GM12801 (cell line): ENCODE data around the gene SLC39A5.

Experiments
- TF ChIP-seq, protein P1 (sequence below): IDR thresholded peaks from one replicate; pipeline ENCODE4 v1.5.1; 2011; ENCODE audit warnings: control low read depth; ENCODE audit not compliant: insufficient read length; ENCODE audit errors: extremely low read depth

Gene SLC39A5

DNA sequence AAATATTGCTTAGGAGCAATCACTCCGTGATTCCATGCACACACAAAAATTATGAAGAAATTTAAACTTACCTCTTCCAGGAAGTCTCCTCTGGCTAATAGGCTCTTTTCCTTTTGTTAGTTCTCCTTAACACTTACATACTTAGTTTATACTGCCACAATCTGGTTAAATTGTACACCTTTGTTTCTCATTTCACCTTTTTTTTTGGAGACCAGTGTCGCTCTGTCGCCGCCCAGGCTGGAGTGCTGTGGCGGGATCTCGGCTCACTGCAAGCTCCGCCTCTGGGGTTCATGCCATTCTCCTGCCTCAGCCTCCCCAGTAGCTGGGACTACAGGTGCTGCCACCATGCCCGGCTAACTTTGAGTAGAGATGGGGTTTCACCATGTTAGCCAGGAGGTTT lies 30.5 kb downstream of the SLC39A5 start:
- TF ChIP-seq, protein P1, sequence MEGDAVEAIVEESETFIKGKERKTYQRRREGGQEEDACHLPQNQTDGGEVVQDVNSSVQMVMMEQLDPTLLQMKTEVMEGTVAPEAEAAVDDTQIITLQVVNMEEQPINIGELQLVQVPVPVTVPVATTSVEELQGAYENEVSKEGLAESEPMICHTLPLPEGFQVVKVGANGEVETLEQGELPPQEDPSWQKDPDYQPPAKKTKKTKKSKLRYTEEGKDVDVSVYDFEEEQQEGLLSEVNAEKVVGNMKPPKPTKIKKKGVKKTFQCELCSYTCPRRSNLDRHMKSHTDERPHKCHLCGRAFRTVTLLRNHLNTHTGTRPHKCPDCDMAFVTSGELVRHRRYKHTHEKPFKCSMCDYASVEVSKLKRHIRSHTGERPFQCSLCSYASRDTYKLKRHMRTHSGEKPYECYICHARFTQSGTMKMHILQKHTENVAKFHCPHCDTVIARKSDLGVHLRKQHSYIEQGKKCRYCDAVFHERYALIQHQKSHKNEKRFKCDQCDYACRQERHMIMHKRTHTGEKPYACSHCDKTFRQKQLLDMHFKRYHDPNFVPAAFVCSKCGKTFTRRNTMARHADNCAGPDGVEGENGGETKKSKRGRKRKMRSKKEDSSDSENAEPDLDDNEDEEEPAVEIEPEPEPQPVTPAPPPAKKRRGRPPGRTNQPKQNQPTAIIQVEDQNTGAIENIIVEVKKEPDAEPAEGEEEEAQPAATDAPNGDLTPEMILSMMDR, result no peak

DNA sequence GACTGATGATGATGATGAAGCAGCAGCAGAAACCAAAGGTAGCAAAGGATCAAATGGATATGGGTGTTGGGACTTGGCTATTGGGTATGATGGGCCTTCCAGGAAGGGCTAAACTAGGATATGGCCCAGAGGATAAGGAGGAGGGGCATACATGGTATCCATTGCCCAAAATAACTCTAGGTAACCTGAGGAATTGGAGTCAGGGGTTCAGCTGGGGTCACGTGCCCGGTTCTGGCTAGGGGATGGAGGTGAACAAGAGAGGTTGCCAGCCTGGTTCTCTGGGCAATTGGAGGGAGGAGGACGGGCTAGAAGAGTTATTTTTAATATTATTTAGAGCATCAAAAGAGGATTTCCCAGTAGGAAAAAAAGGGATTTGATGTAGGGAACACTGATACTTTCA lies 31.1 kb downstream of the SLC39A5 start:
- TF ChIP-seq, protein P1, result no peak

DNA sequence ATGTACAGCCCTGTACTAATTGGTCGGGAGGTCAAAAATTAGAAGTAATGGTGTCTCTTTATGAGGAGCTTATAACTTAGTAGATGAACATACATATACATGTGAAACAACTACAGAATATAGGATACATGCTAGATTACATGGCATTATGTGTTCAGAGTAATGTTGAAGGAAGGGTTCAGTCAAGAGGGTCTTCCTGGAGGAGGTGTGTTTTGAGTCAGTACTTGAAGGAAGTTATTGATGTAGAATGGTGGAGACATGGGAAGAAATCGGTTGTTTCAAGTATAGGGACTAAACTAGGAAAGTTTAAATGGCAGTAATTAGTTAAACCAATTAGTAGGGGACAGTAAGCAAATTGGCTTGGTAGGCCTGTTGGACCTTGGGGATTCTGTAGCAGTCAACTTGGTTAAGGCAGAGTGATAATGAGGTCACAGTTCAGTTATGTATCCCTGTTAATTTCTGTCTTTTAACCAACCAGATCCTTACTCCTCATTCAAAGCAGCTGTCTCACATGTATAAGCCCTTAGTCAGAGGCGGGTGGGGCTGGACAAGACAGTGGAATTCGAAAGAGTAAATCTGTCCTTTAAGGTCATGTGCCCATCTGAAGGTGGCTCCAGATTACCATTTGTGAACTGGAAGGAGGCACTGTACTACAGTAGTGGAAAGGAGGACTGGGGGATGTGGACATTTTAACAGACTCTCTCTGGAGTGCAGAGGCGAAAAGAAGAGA lies 31.8 kb downstream of the SLC39A5 start:
- TF ChIP-seq, protein P1, result no peak

DNA sequence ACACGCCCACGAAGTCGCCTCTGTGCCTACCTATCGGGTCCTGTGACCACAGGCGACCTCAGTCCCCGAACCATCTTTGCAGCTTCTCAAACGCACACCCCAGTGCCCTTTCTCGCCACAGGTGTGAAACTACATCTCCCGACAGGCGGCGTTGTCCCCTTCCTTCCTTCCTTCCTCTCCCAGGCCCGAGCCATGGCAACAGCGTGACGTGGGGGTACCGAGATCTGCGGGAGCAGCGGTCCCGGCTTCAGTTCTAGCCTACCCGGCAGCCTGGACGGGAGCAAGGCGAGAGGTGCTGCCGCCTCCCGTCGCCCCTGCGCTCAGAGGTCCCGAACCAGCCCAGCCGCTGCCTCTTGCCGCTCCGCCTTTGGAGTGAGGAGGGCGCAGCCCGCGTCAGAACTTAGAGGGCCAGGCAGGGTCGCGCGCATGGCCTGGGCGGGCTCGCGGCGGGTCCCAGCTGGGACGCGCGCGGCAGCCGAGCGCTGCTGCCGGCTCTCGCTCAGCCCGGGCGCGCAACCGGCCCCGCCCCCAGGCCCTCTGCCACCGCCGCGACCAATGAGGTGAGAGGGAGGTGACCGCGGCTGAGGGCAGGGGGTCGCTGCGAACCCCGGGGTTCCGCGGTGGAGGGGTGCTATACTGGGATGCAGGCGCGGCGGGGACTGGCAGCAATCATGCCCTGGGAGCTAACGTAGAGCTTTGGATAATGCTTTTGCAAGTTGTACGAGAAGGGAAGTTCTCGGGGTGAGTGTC lies 37.0 kb downstream of the SLC39A5 start, which contains the start of gene COQ10A:
TSS of gene COQ10A (plus strand) at position 250 of the 750 bp plus-strand sequence. CDS start at position 427, 177 bp downstream.
- TF ChIP-seq, protein P1, result no peak

DNA sequence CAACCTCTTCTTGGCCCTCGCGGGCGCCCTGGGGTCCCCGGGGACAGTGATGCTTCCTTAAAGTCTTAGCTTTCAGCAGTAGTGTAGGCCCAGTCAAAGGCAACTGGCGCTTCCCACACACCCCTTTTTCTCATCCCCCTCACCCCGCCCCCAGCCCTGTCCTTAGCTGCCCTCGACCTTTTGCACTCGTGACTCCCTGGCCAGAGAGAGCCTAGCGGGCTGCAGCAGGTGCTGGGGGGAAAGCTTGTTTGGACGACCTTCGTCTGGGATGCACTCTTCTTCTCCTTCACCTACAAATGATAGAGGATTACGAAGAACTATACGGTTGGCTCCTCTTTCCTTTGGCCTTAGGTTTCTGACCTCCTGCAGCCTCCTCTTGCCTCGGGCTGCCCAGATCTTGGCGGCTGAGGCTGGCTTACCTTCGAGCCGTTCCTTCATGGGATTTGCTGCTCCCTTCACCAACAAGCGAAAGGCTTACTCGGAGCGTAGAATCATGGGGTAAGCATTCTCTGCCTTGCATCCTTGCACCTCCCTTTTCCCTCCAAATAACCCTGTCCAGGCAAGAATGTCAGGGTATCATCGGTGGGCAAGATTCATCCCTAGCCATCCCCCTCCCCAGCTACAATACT lies 37.7 kb downstream of the SLC39A5 start:
- TF ChIP-seq, protein P1, result no peak

DNA sequence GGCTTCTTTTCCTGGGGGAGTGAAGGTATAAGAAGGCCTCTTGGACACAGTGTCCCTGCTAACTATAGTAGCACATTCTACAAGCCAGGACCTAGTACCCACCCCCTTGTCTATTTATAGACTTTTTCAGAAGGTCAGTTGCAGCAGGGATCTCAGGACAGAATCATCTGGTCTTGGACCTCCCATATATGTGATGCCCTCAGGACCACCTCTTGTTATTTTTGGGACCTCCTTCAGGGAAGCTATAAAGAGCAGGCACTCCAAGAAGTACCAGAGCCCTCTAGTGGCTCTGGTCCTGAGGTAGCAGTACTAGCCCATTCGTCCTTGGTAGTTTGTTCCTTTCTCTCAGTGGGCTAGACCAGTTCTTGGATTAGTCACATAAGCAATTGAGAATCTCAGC lies 41.2 kb downstream of the SLC39A5 start:
- TF ChIP-seq, protein P1, result no peak

DNA sequence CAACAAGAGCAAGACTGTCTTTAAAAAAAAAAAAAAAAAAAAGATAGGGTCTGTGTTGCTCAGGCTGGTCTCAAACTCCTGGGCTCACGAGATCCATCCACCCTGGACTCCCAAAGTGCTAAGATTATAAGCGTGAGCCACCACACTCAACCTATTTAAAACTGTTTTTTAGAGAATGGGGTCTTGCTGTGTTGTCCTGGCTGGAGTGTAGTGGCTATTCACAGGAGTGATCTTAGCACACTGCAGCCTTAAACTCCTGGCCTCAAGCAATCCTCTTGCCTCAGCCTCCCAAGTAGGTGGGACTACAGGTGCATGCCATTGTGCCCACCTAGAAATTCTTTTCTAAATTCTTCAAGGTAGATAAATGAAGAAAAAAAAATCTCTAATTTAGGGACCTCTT lies 44.4 kb downstream of the SLC39A5 start:
- TF ChIP-seq, protein P1, result no peak
